Germinal center (tissue), 1 donor: ENCODE results near the gene ANKFN1.

ENCODE experiments used
- DNase-seq: peaks from one replicate; pipeline ENCODE4 v3.0.0; 2012; ENCODE audit warnings: mixed read lengths, low spot score

ANKFN1 gene

DNA sequence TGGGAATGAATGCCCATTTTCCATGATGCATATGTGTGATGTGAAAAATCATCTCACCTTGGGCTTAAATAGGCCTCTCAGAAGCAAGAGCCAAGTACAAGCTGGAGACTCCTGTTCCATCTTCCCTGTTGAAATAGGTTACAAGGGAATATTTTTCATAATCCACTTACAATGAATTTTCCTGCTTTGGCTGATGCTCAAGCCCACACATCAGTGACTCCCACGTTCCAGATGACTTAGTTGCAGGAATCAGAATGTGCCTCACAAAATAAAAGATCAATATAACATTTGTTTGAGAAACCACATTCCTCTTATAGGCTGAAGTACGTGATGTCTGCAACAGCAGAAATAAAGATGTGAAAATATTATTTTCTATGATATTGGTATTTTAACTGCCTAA, 24.1 kb downstream of the ANKFN1 start:
- no peak for DNase-seq

- DNase-seq: no peak
Measured at GRCh38 chr17:56178203-56178602, 24.9 kb downstream of the ANKFN1 start.

DNA sequence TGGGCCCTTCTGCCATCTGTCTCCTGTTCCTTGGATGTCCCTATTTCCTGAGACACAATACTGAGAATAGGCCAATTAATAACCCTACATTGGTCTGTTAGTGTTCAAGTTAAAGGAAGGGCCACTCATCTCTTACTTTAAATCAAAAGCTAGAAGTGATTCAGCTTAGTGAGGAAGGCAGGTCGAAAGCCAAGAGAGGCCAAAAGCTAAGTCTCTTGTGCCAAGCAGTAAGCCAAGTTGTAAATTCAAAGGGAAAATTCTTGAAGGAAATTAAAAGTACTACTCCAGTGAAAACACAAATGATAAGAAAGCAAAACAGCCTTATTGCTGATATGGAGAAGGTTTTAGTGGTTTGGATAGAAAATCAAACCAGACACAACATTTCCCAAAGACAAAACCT, 28.8 kb downstream of the ANKFN1 start:
- DNase-seq: no peak

GRCh38 chr17:56184650-56185049, 31.4 kb downstream of the ANKFN1 start:
- DNase-seq: no peak

DNA sequence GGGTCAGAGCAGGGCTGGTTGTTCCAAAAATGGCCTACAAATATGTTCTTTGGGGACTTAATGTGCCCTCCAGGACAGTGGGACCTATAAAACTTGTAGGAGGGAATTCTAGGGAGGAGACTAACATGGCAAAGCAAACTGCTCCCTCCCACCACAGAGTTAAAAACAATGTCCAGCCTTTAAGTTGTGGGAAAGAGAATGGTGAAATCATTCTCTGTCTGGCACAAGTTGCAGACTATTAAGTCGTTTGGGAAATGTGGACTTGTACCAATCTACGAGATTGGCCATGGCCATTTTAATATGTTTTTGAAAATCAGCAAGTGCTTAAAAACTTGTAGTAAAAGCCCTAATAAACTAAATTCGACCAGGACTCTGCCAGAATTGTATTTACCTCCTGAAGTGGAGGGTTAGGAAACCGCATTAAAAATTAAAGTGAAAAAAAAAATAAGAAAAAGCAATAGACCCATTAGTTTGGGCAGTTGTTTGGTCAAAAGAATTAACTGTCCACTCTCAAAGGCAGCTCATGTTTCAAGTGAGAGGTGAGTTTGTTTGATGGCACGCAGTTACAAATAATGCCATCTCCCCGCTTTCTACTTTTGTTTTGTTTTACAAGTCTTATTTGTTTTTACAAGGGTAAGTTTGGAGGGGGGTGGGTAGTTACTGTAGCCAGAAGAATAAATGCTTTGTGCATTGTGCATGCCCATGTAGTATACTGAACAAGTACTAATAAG, 32.4 kb downstream of the ANKFN1 start:
- DNase-seq: no peak

DNA sequence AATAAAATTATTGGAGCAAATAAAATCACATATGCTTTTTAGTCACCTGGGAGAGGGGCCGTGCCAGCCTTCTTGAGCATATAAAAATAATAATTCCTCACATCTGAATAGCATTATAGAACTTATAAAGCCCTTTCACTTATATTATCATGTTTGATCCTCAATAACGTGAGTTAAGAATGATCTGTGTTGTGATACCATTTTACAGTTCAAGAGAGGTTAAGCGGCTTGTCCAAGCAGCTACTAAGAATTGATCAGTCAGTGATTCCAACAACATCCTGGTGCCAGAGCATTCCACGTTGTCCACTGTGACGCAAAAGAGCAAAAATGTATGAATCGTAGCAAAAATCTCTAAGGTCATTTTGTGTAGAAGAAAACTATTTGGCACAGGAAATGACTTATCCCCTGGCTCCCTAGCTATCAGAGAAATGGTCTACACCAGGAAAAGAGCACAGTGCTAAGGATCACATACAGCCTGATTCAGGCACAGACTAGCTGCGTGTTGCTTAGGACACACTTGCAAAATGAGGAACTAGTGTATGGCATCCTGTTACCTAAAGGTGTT, 33.0 kb downstream of the ANKFN1 start:
- DNase-seq: no peak

DNA sequence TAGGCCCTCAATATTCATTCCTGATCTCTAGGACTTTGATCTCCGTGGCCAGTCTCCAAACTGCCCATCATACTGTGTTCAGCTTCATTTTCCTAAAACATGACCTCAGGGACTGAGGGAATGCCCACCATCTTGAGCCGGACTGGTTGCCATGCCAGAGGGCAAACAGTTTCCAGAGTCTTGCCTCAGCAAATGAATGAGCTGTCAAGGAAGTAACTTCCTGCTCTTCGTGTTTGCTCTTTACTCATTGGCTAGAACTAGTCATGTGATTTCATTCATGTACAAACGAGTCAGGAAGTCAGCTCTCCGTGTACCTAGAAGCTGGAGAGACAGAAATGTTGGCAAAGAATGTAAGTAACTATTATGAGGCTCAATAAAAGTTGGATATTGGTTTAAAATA, 50.2 kb downstream of the ANKFN1 start:
- no peak for DNase-seq

DNA sequence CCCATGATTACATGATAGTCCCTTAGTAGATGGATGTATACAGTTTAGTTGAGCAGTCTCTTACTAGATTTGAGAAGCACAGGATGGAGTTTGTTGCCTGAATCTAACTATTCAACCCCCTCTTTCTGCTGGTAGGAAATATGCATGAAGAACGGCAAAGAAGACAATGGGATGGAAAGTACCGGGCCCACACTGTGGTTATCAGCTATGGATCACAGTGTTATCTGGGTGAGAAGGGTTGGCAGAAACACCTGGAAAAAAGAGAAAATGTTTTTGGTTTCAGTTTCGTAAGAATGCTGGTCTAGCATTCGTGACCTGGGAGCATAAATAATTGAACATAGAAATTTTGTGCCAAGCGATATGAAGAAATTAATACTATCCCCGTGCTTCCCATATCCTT, 53.1 kb downstream of the ANKFN1 start:
- no peak for DNase-seq

GRCh38 chr17:56213031-56213430, 59.8 kb downstream of the ANKFN1 start:
- no peak for DNase-seq

DNA sequence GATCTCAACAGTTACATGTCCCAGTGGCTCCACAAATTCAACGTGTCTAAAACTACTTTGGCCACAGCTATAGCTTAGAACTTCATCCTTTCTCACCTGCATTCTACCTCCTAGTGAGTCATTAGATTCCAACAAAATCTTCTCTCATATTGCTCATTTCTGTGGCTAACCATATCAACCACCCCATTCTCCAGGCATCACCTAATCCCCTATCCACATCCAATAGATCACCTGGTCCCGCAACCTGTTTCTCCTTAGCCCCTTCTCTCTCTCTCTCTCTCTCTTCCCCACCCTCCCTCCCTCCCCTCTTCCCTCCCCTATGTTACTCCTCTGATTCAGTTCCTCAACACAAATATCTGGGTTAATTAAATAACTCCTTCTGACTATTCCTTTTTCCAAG, 64.6 kb downstream of the ANKFN1 start:
- no peak for DNase-seq

GRCh38 chr17:56222255-56222654, 69.0 kb downstream of the ANKFN1 start:
- no peak for DNase-seq

DNA sequence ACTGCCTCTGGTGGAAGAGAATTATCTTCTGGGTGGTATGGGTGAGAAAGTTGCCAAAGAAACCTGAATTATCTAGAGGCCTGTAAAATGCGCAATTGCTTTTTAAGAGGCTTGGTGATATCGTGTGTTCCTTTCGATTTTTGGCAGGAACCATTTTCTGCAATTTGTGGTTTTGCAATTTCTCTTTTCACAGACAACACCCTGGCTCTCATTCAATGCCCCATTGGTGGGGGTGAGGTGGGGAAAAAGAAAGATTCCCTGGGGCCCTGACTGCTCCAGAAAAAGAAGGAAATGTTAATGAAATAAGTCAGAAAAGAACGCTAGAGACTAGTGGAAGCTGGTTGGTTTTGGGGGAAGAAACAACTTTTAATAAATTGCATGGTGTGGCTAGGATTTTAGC, 77.4 kb downstream of the ANKFN1 start:
- DNase-seq: no peak

DNA sequence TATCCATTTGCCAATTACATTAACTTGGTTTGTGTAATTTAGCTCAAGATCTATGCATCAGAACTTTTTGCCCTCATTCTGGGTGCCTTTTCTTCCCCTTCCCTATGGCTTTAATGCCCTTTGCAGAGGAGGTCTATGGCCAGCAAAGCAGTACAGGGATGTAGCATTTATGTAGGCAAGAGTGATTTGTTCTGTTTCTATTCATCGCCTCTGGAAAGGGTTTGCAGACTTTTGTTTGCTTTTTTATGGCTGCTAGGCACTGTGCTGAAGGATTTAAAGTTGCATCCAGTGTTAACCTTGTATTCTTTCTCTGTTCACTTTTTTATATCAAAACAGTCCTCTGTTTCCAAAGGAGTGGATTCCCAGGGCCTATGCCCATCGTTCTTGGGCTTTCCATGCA, 78.0 kb downstream of the ANKFN1 start:
- DNase-seq: no peak

DNA sequence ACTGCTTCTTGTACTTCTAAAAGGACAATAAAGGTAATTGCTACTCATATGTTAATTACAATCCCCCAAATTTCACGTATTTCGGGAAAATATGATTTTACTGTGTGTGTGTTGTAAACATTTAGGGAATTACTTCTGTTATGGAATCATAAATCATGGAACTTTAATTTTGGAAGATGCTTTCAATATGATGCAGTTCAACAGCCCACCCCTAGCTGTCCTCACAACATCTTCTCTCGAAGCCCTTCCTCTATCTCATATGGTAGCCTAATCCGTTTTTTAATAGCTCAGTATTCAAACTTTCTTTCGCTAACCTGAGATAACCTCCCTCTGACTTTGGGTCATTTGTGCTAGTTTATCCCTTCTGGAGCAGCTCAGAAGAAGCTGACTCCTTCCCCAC, 78.4 kb downstream of the ANKFN1 start:
- DNase-seq: no peak

DNA sequence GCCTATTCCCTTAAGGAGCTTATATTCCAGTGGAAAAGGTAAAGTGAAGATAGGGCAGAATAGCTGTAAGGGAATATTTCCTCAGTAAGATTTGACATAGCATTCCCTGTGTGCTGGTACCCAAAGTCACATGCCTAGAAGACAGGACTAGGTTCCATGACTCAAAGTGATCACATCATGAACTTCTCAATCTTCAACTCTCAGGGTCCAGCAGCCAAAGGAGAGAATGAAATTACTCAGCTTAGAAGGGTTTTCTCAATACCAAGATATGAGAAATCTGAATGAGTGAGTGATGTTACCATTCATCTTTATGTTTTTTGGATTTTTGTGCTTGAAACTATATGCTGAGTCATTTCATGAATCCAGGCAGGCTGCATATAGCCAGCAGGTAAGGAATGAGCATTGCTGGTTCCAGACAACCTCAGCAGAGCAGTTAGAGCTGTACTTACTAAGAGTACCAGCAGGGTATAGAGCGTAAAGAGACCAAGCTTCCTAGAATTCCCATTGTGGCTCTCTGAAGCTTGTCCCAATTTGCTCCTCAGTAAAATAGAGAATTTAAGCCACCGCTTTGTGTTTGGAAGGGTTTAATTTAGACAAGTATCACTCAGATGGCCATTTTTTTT, 91.1 kb downstream of the ANKFN1 start:
- DNase-seq: no peak

- DNase-seq: no peak
Measured at GRCh38 chr17:56247816-56248215, 94.5 kb downstream of the ANKFN1 start.

DNA sequence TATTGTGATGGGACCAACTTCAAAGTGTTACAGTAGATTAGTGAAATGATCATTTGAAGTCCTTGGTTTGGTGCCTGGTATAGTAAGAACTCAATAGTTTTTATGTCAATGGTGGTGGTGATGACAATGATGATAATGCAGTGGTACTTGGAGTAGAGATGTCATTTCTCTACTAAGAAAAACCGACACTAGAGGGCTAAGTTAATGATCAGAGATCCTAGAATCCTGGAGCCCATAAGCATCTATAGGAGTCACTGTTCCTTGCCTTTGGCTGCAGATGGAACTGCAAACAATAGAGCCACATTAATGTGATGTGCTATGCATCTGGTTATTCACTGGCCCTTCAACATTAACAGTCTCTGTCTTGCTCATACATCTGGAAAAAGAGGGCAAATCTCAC, 103.8 kb downstream of the ANKFN1 start:
- no peak for DNase-seq

DNA sequence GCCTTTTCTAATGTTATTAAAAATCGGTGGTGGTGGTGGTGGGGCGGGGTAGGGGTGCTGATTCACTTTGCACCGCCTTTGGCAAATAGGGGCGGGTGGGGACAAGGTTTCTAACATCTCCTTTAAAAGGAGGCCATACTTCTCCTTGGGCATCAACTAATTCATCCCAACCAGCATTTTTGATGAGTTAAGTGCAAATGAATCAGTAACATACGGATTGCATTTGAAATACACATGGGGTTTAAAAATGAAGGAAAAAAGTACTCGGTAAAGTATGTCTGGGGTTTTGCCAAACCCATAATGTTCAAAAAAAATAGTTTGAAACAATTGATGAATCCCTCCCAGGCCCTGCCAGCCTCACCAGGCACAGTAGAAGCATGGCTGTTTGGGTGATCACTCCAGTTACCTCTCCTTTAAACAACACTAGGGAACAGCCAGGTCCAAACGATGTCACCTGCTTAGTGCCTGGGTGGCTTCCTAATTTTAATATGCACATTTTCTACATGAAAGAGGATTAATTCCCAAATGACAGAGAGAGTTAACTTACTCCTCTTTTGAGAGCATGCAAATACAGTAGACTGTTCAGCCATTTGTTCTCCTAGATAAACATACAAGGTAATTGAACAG, 107.2 kb downstream of the ANKFN1 start:
- no peak for DNase-seq

GRCh38 chr17:56262803-56263202, 109.5 kb downstream of the ANKFN1 start:
- DNase-seq: no peak

DNA sequence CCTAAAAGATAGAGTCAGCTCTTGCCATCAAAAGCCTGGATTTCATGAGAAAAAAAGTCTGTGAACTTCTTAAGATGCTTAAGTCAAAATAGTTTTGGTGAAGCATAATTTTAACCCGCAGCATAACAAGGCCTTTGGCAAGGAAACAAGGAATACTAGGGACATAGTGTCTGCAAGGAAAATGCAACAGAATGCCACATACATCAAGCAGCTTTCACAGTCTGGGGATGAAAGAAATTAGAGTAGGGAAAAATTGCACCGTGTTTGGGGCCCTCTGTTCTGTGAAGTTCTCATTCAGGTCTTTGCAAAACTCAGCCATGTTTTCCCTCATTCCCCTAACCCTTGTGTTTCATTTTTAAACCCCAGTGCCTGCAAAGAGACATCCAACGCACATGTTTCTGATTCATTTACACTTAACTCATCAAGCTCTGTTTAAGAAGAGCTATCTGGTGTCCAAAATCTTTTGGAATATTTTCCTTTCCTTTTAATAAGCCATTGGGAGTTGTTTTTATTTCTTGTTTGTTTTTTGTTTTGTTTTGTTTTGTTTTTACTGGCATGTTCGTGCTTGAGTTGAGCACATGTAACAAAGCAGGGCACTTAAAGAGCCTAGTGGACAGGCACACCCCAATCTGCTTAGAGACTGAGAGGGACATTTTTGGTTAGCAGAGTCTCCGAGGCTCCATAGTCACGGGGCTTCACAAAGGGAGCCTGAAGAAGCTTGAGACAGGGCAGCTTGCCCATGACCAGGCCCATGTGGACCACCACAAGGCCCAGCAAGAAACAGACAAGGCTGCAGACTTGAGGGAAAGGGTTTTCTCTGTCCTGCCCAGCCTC, 116.5 kb downstream of the ANKFN1 start:
- no peak for DNase-seq

- no peak for DNase-seq
Measured at GRCh38 chr17:56274491-56274890, 121.2 kb downstream of the ANKFN1 start.

DNA sequence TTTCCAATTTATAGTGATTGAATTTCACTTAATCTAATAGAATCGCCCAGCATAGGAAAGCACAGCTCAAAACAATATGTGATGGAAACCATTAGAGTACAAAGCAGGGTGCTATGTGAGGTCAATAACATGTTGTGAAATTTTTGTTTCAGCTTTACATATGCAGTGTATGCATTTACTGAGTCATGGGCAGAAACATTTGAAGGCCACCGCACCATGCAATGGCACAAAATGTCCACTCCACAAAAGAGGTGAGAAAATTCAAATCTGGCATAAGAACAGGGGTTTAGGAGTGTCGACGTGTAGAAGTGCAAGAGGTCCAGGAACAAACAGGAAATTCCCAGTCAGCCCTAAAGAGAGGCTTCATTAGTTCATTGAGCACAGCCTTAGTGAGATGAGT, 131.2 kb downstream of the ANKFN1 start:
- DNase-seq: no peak
